Subcutaneous abdominal adipose tissue (tissue), 5 donors: Measurements from ENCODE around the gene SNX20.
A peak's percentile ranks its signal among the peaks of the same experiment; 100 is the strongest.

Experiments used
- H3K27ac ChIP-seq: one replicate; pipeline ENCODE4 v1.7.0; 2013; ENCODE audit warnings: low read depth, mild to moderate bottlenecking, inconsistent platforms, low read length, moderate library complexity
- H3K27me3 ChIP-seq, 5 donors: one replicate each; pipeline ENCODE4 v1.7.0; 2013; ENCODE audit warnings: low read length in 5 of 5, inconsistent platforms in 1 of 5; ENCODE audit not compliant: control insufficient read depth in 5 of 5, insufficient read depth in 4 of 5
- H3K36me3 ChIP-seq, 5 donors: one replicate each; pipeline ENCODE4 v1.7.0; 2013; ENCODE audit warnings: low read length in 5 of 5; ENCODE audit not compliant: control insufficient read depth in 5 of 5, insufficient read depth in 5 of 5
- H3K4me1 ChIP-seq, 5 donors: one replicate each; pipeline ENCODE4 v1.7.0; 2013; ENCODE audit warnings: low read length in 5 of 5, mild to moderate bottlenecking in 3 of 5, moderate library complexity in 1 of 5; ENCODE audit not compliant: control insufficient read depth in 5 of 5, insufficient read depth in 5 of 5
- H3K4me3 ChIP-seq, 5 donors: one replicate each; pipeline ENCODE4 v1.7.0; 2013; ENCODE audit warnings: low read length in 5 of 5, low read depth in 1 of 5
- H3K9ac ChIP-seq, 5 donors: one replicate each; pipeline ENCODE4 v1.7.0; 2013; ENCODE audit warnings: low read length in 5 of 5, mild to moderate bottlenecking in 4 of 5, moderate library complexity in 3 of 5
- H3K9me3 ChIP-seq, 5 donors: one replicate each; pipeline ENCODE4 v1.7.0; 2013; ENCODE audit warnings: low read length in 5 of 5; ENCODE audit not compliant: control insufficient read depth in 5 of 5
- donor health status: healthy.
- donor health status: healthy.
- donor health status: healthy.
- donor health status: healthy.
- donor health status: healthy.

Gene SNX20

DNA sequence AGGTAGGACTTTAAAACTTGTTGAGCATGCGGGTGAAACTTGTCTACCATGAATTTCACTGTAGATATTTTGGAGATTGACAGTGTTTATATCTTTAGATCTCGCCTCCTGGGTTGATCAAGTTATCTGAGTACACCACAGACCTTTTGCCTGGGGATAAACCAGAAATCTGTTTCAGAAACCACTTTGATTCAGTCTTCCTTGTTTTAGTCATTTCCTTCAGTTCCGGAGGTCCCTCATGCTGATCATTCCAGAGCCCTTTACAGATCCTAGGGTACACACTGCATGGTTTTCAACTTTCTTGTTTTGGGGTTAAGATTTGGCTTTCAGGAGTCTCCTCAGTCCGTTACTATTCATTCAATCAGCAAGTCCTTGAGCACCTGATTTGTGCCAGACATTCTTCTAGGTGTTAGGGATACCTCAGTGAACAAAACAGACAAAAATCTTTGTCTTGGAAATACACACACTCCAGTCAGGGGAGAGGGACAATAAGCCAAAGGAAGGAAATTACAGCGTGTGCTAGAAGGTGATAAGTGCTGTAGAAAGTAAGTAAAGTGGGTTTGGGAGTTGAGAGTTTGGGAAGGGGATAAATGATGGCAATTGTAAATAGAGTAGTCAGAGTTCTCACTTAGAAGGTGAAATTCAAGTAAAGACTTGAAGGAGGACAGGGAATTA is 24.5 kb upstream of the SNX20 start:
- H3K9ac ChIP-seq, result no peak overlapping the region
- H3K27ac ChIP-seq, result no peak overlapping the region
- H3K4me3 ChIP-seq, result no peak overlapping the region
- peaks cover 0 to 22% (median 7%) of the 10 kb centered on the region in 5 donors for H3K4me1 ChIP-seq
- peaks cover 5 to 19% (median 14%) of the 10 kb centered on the region in 5 donors for H3K9me3 ChIP-seq
- H3K27me3 ChIP-seq, result no peaks in the 10 kb centered on the region
- no peaks in the 10 kb centered on the region for H3K36me3 ChIP-seq

GRCh38 chr16:50704245-50704644 is 23.1 kb upstream of the SNX20 start:
- Histone ChIP-seq H3K9me3 (peaks cover 5 to 19% (median 14%) of the 10 kb centered on the region in 5 donors), H3K27ac (no peak overlapping the region), H3K36me3 (no peaks in the 10 kb centered on the region), H3K4me3 (peak overlapping the region in 2 of 5 donors; percentile 12 to 43), H3K9ac (no peak overlapping the region), H3K27me3 (no peaks in the 10 kb centered on the region), H3K4me1 (peaks cover 5 to 27% (median 10%) of the 10 kb centered on the region in 5 donors)

DNA sequence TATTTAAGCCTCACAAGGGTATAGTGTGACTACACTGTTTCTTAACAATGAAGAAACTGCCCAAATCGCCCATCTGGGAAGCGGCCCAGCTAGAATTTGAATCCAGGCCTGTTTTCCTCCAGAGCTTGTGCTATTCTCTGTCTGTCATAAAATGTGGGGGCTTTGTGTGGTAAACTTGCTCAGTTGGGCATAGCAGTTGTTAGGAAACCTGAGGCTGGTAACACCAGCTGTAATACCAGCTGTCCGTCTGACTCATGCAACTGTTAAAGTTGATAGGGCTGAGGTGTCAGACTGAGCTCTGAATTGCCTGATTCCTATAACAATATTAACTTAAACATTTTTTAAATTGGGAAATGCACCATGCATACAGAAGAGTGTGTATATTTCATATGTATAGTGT is 21.6 kb upstream of the SNX20 start:
- Histone ChIP-seq H3K27me3 (no peaks in the 10 kb centered on the region), H3K36me3 (no peaks in the 10 kb centered on the region), H3K4me3 (no peak overlapping the region), H3K27ac (no peak overlapping the region), H3K9ac (no peak overlapping the region), H3K9me3 (peaks cover 5 to 19% (median 14%) of the 10 kb centered on the region in 5 donors), H3K4me1 (peaks cover 12 to 29% (median 18%) of the 10 kb centered on the region in 5 donors)

DNA sequence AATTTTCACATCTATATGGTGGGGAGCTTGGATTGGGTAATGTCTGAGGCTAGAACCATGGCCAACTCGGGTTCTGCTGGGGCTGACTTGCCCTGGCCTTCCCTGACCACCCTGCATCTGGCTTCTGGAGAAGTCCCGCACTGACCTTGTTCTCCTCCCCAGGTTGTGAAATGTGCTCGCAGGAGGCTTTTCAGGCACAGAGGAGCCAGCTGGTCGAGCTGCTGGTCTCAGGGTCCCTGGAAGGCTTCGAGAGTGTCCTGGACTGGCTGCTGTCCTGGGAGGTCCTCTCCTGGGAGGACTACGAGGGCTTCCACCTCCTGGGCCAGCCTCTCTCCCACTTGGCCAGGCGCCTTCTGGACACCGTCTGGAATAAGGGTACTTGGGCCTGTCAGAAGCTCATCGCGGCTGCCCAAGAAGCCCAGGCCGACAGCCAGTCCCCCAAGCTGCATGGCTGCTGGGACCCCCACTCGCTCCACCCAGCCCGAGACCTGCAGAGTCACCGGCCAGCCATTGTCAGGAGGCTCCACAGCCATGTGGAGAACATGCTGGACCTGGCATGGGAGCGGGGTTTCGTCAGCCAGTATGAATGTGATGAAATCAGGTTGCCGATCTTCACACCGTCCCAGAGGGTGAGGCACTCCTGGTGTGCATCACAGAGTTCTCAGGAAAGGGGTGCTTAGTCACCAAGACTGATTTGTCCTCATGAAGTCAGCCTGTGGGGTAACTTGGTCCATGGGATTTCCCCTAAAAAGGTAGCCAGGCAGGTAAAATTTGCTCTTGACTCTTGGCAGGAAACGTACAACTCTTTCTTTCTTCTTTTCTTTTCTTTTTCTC is 18.4 kb upstream of the SNX20 start:
- Histone ChIP-seq H3K4me3 (no peak overlapping the region), H3K36me3 (no peaks in the 10 kb centered on the region), H3K27me3 (peaks cover 0 to 1% (median 0%) of the 10 kb centered on the region in 5 donors), H3K9ac (no peak overlapping the region), H3K4me1 (peaks cover 18 to 45% (median 39%) of the 10 kb centered on the region in 5 donors), H3K9me3 (peaks cover 5 to 11% (median 9%) of the 10 kb centered on the region in 5 donors), H3K27ac (peak overlapping the region; percentile 15)

DNA sequence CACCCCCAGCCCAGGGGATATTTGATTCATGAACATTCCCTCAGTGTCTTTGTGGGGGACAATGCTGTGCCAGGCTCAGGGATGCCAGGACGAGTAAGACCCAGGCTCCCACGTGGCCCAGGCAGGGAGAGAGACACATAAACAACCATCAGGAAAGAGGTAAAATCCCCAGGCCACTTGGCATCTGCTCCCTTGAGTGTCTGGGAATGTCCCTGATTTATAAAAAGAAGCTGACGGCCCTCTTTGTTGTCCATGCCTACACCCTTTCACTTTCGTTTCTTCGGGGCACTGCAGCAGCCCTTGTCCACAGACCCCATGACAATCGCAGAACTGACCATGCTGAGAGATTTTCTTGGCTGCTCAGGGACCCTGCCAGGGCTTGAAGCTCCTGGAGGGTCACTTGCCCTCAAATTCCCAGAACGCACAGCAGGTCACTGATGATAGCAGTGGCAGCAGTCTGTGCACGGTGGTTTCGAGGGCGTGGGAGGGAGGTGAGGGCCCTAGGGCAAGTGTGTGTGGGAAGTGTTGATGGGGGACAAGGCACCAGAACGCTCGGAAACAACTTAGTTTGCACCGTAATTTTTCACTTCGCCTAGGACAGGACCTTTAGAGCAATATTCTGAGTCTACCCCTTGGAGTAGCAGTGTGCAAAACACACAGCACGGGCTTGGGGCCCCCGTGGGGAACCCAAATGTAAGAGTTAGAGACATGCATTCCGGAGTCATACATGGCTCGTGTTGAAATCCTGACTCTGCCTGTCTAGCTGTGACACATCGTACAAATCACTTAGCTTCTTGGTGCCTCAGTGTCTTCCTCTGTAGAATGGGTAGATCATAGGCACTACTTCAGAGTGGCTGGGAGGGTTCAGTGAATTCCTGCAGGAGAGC is 17.0 kb upstream of the SNX20 start:
- Histone ChIP-seq H3K4me1 (peaks cover 18 to 58% (median 46%) of the 10 kb centered on the region in 5 donors), H3K27ac (peak overlapping the region; percentile 63), H3K4me3 (peak overlapping the region; percentile 36 to 75 (median 62)), H3K27me3 (peaks cover 0 to 2% (median 0%) of the 10 kb centered on the region in 5 donors), H3K9me3 (peaks cover 0 to 2% (median 0%) of the 10 kb centered on the region in 5 donors), H3K9ac (peak overlapping the region in 3 of 5 donors; percentile 32 to 74 (median 66)), H3K36me3 (no peaks in the 10 kb centered on the region)

- Histone ChIP-seq H3K9ac (peak overlapping the region in 2 of 5 donors; percentile 32 to 74), H3K9me3 (no peaks in the 10 kb centered on the region), H3K4me1 (peaks cover 18 to 62% (median 46%) of the 10 kb centered on the region in 5 donors), H3K36me3 (no peaks in the 10 kb centered on the region), H3K27me3 (peaks cover 0 to 2% (median 0%) of the 10 kb centered on the region in 5 donors), H3K27ac (peak overlapping the region; percentile 63), H3K4me3 (peak overlapping the region in 4 of 5 donors; percentile 36 to 75 (median 62))
Observed at GRCh38 chr16:50697421-50697715, 16.3 kb upstream of the SNX20 start.

DNA sequence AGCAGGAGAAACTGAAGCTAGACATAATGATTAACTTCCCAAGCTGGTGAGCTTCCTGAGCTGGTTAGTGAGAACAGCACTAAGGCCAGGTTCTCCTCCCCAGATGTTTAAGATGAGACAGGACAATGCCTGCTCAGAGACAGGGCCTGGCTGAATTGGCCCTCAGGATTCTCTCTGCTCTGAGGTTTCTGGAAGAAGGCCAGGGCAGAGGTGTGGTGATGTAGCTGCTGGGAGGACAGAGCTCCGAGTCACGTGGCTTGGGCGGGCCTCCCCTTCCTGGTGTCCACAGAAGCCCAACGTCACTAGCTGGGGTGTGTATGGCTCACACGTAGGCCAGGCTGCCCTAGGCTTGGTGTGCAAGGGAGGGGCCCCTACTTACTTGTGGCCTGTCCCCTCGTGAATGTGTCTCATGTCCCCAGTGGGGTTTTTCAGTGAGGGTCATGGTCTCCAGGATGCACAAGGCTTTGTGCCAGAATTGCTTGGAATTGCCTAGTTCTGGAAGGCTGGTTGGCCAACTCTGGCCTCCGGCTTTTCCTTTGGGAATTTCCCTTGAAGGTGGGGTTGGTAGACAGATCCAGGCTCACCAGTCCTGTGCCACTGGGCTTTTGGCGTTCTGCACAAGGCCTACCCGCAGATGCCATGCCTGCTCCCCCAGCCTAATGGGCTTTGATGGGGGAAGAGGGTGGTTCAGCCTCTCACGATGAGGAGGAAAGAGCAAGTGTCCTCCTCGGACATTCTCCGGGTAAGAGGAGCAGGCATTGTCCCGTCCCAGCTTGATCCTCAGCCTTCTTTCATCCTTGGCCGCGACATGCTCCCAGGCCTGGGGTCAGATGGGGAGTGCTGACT is 15.7 kb upstream of the SNX20 start:
- H3K36me3 ChIP-seq, result no peaks in the 10 kb centered on the region
- no peaks in the 10 kb centered on the region for H3K9me3 ChIP-seq
- H3K27me3 ChIP-seq, result peaks cover 0 to 2% (median 0%) of the 10 kb centered on the region in 5 donors
- H3K27ac ChIP-seq, result peak overlapping the region; percentile 63
- H3K4me3 ChIP-seq, result peak overlapping the region in 2 of 5 donors; percentile 1 to 17
- H3K9ac ChIP-seq, result no peak overlapping the region
- H3K4me1 ChIP-seq, result peaks cover 18 to 62% (median 46%) of the 10 kb centered on the region in 5 donors

GRCh38 chr16:50696126-50696525 is 15.0 kb upstream of the SNX20 start:
- Histone ChIP-seq H3K27ac (peak overlapping the region; percentile 63), H3K9ac (peak overlapping the region in 1 of 5 donors; percentile 4)

More at GRCh38 chr16:50696126-50696525, 15.0 kb upstream of the SNX20 start:
- H3K36me3 ChIP-seq, result no peaks in the 10 kb centered on the region
- H3K27me3 ChIP-seq, result peaks cover 0 to 2% (median 0%) of the 10 kb centered on the region in 5 donors
- no peaks in the 10 kb centered on the region for H3K9me3 ChIP-seq
- H3K4me3 ChIP-seq, result no peak overlapping the region
- peaks cover 18 to 62% (median 46%) of the 10 kb centered on the region in 5 donors for H3K4me1 ChIP-seq
